ENCODE measurements around the gene ACP2. TPM values are rescaled to one million over a fixed set of nuclear protein-coding genes. Genes with fewer than 3 reads are reported as not detected.

ACP2 gene
- total RNA-seq, 1 donor from 2014 or later: 40.8 TPM

GRCh38 chr11:47229161-47229560 is 19.5 kb downstream of the ACP2 start:
- no peak for FAIRE-seq

GRCh38 chr11:47225552-47226400 is 22.8 kb downstream of the ACP2 start:
- Mint-ChIP-seq H3K36me3 (ENCODE audit: low read depth, unreplicated experiment) (peaks cover 6% of the 10 kb centered on the region), H3K27ac (ENCODE audit: unreplicated experiment) (no peak overlapping the region), H3K27me3 (ENCODE audit: low read depth, unreplicated experiment) (no peaks in the 10 kb centered on the region), H3K9me3 (ENCODE audit: unreplicated experiment) (no peaks in the 10 kb centered on the region), H3K4me1 (ENCODE audit: low read depth, unreplicated experiment) (peaks cover under 1% of the 10 kb centered on the region), H3K4me3 (ENCODE audit: unreplicated experiment) (no peak overlapping the region)
- Histone ChIP-seq H3K27me3 (ENCODE audit: insufficient read depth, low read length) (no peaks in the 10 kb centered on the region), H3K79me2 (ENCODE audit: insufficient read depth, low read length) (no peaks in the 10 kb centered on the region), H3K4me3 (ENCODE audit: insufficient read depth, low read depth, low read length) (no peak overlapping the region), H2AFZ (ENCODE audit: low read depth, low read length) (no peak overlapping the region), H4K20me1 (ENCODE audit: insufficient read depth, low read length) (no peaks in the 10 kb centered on the region), H3K9me3 (ENCODE audit: insufficient read depth, low read depth, low read length) (no peaks in the 10 kb centered on the region), H3K4me1 (ENCODE audit: insufficient read depth, low read length) (peaks cover 4% of the 10 kb centered on the region), H3K9ac (ENCODE audit: low read length) (no peak overlapping the region), H3K4me2 (ENCODE audit: low read length) (no peak overlapping the region), H3K36me3 (ENCODE audit: insufficient read depth, low read length) (peaks cover 7% of the 10 kb centered on the region), H3K27ac (ENCODE audit: low read depth, low read length) (no peak overlapping the region)
- TF ChIP-seq CTCF (IDR thresholded peaks at IDR 0.05; ENCODE audit: insufficient read depth, low read depth, low read length) (no peak), EZH2 (IDR thresholded peaks at IDR 0.05; ENCODE audit: insufficient read depth, low read length) (no peak)
- DNase-seq (ENCODE audit: low read depth): no peak
- FAIRE-seq: no peak

More at GRCh38 chr11:47229161-47229560, 19.5 kb downstream of the ACP2 start:
- H3K27ac Mint-ChIP-seq (ENCODE audit: unreplicated experiment): peak overlapping the region; percentile 62
- Histone ChIP-seq H3K9me3 (ENCODE audit: insufficient read depth, low read depth, low read length) (no peaks in the 10 kb centered on the region), H3K9ac (ENCODE audit: low read length) (no peak overlapping the region), H3K4me2 (ENCODE audit: low read length) (no peak overlapping the region), H3K4me1 (ENCODE audit: insufficient read depth, low read length) (peaks cover 7% of the 10 kb centered on the region), H3K27me3 (ENCODE audit: insufficient read depth, low read length) (no peaks in the 10 kb centered on the region), H3K79me2 (ENCODE audit: insufficient read depth, low read length) (no peaks in the 10 kb centered on the region), H3K36me3 (ENCODE audit: insufficient read depth, low read length) (peaks cover 5% of the 10 kb centered on the region), H3K4me3 (ENCODE audit: insufficient read depth, low read depth, low read length) (no peak overlapping the region), H4K20me1 (ENCODE audit: insufficient read depth, low read length) (no peaks in the 10 kb centered on the region), H3K27ac (ENCODE audit: low read depth, low read length) (no peak overlapping the region), H2AFZ (ENCODE audit: low read depth, low read length) (no peak overlapping the region)
- no peak for DNase-seq (ENCODE audit: low read depth)
- H3K36me3 Mint-ChIP-seq (ENCODE audit: low read depth, unreplicated experiment): peaks cover 8% of the 10 kb centered on the region
- H3K9me3 Mint-ChIP-seq (ENCODE audit: unreplicated experiment): no peaks in the 10 kb centered on the region
- peaks cover 6% of the 10 kb centered on the region for H3K4me1 Mint-ChIP-seq (ENCODE audit: low read depth, unreplicated experiment)
- H3K4me3 Mint-ChIP-seq (ENCODE audit: unreplicated experiment): no peak overlapping the region
- H3K27me3 Mint-ChIP-seq (ENCODE audit: low read depth, unreplicated experiment): no peaks in the 10 kb centered on the region
- TF ChIP-seq CTCF (IDR thresholded peaks at IDR 0.05; ENCODE audit: insufficient read depth, low read depth, low read length): no peak
- no peak for TF ChIP-seq EZH2 (IDR thresholded peaks at IDR 0.05; ENCODE audit: insufficient read depth, low read length)

- Mint-ChIP-seq H3K27ac (ENCODE audit: unreplicated experiment) (no peak overlapping the region), H3K4me1 (ENCODE audit: low read depth, unreplicated experiment) (peaks cover 20% of the 10 kb centered on the region), H3K27me3 (ENCODE audit: low read depth, unreplicated experiment) (no peaks in the 10 kb centered on the region), H3K36me3 (ENCODE audit: low read depth, unreplicated experiment) (peaks cover 8% of the 10 kb centered on the region), H3K4me3 (ENCODE audit: unreplicated experiment) (no peak overlapping the region), H3K9me3 (ENCODE audit: unreplicated experiment) (no peaks in the 10 kb centered on the region)
- Histone ChIP-seq H3K9me3 (ENCODE audit: insufficient read depth, low read depth, low read length) (no peaks in the 10 kb centered on the region), H4K20me1 (ENCODE audit: insufficient read depth, low read length) (peaks cover 16% of the 10 kb centered on the region), H3K27me3 (ENCODE audit: insufficient read depth, low read length) (no peaks in the 10 kb centered on the region), H3K27ac (ENCODE audit: low read depth, low read length) (peak overlapping the region; percentile 18), H3K4me1 (ENCODE audit: insufficient read depth, low read length) (peaks cover 20% of the 10 kb centered on the region), H3K79me2 (ENCODE audit: insufficient read depth, low read length) (peaks cover 16% of the 10 kb centered on the region), H3K4me3 (ENCODE audit: insufficient read depth, low read depth, low read length) (no peak overlapping the region), H3K4me2 (ENCODE audit: low read length) (no peak overlapping the region), H2AFZ (ENCODE audit: low read depth, low read length) (no peak overlapping the region), H3K36me3 (ENCODE audit: insufficient read depth, low read length) (peaks cover 13% of the 10 kb centered on the region), H3K9ac (ENCODE audit: low read length) (no peak overlapping the region)
- TF ChIP-seq CTCF (IDR thresholded peaks at IDR 0.05; ENCODE audit: insufficient read depth, low read depth, low read length) (no peak), EZH2 (IDR thresholded peaks at IDR 0.05; ENCODE audit: insufficient read depth, low read length) (no peak)
- DNase-seq (ENCODE audit: low read depth): no peak
- no peak for FAIRE-seq
Measured at GRCh38 chr11:47222696-47223095, 25.9 kb downstream of the ACP2 start.
